Panc1 (cell line): Measurements from ENCODE around the gene MIPEP. TPM values are rescaled to one million over a fixed set of nuclear protein-coding genes. Genes with fewer than 3 reads are reported as not detected.
"Not testable (repeated sequence)": the region's sequence is repeated elsewhere in the genome, so short reads cannot be mapped to it uniquely, and the experiment has no call there.

Experiments used
- ATAC-seq: fragments of 200-7000 bp; cut with Tn5 transposase; 2 replicates; pipeline ENCODE4 v1.9.1; 2020; ENCODE audit warnings: mild to moderate bottlenecking, moderate library complexity
- BruUV-seq: library from RNA; stranded (reverse); fragments of 400-500 nt; replicated peaks from 2 replicates; lab custom pipeline; 2021; lab: Mats Ljungman, UMichigan
- CTCF ChIA-PET: fragments of 300-600 bp; sonication (Branson Sonifier 250); formaldehyde crosslinking; loops from one replicate; lab custom pipeline; 2022; ENCODE audit warnings: antibody characterized with exemption; lab: Charles Lee
- POLR2A ChIA-PET: fragments of 300-600 bp; sonication (Branson Sonifier 250); formaldehyde crosslinking; loops from one replicate; lab custom pipeline; 2022; ENCODE audit warnings: antibody characterized with exemption; lab: Charles Lee
- DNase-seq: peaks from one replicate; pipeline ENCODE4 v3.0.0-alpha.2; 2010; ENCODE audit warnings: low read depth, low spot score
- H3K27ac ChIP-seq: 2 replicates; pipeline ENCODE4 v1.5.1; 2011; ENCODE audit warnings: mild to moderate bottlenecking, low read length, inconsistent platforms
- H3K27me3 ChIP-seq: fragments of 200-500 bp; sonication (Bioruptor generic); 2 replicates; pipeline ENCODE4 v1.6.0; 2014; ENCODE audit warnings: low read length, inconsistent platforms; ENCODE audit not compliant: control insufficient read depth, insufficient read depth
- H3K36me3 ChIP-seq: fragments of 200-500 bp; sonication (Bioruptor generic); 2 replicates; pipeline ENCODE4 v1.5.1; 2014; ENCODE audit warnings: inconsistent platforms, mild to moderate bottlenecking, low read length, moderate library complexity; ENCODE audit not compliant: control insufficient read depth, insufficient read depth
- H3K4me1 ChIP-seq: 2 replicates; pipeline ENCODE4 v1.5.1; 2011; ENCODE audit warnings: inconsistent platforms, mild to moderate bottlenecking, low read length, moderate library complexity; ENCODE audit not compliant: control insufficient read depth, insufficient read depth
- H3K4me3 ChIP-seq, 2 experiments: 2 replicates each; pipeline ENCODE4 v1.5.1; 2011 to 2012; ENCODE audit warnings: low read depth in 2 of 2, low read length in 2 of 2, mild to moderate bottlenecking in 2 of 2, inconsistent platforms in 1 of 2, moderate library complexity in 1 of 2
- H3K9me3 ChIP-seq: fragments of 200-500 bp; sonication (Bioruptor generic); 2 replicates; pipeline ENCODE4 v1.5.1; 2014; ENCODE audit warnings: low read depth, mild to moderate bottlenecking, inconsistent platforms, low read length, moderate library complexity; ENCODE audit not compliant: control insufficient read depth, insufficient read depth
- POLR2AphosphoS5 ChIP-seq: IDR thresholded peaks from 2 replicates; pipeline ENCODE4 v1.6.1; 2012; ENCODE audit warnings: mild to moderate bottlenecking, low read depth, low read length, moderate library complexity
- SIN3A ChIP-seq: IDR thresholded peaks from 2 replicates; pipeline ENCODE4 v1.6.1; 2012; ENCODE audit warnings: low read depth, mild to moderate bottlenecking, low read length, moderate library complexity, borderline replicate concordance; ENCODE audit not compliant: insufficient read depth
- TCF7L2 ChIP-seq: IDR thresholded peaks from 2 replicates; pipeline ENCODE4 v1.6.1; 2011; ENCODE audit warnings: mild to moderate bottlenecking, low read depth, low read length, inconsistent platforms
- in situ Hi-C: cut with HindIII; loops from 2 replicates; pipeline ENCODE4 v1.10.0; 2016; ENCODE audit warnings: low sequenced_read_pairs, low pct_unique_long_range_greater_than_20kb
- intact Hi-C: fragments of 100-400 bp; cut with micrococcal nuclease; formaldehyde crosslinking; loops from one replicate; pipeline ENCODE4 v1.10.0; 2022; ENCODE audit not compliant: unreplicated experiment
- total RNA-seq: library from RNA; stranded (reverse); gene quantifications from one replicate; pipeline ENCODE4 v1.2.1, GENCODE V29; 2021; ENCODE audit not compliant: unreplicated experiment
- TF ChIP-seq, protein P1 (sequence below), 2 experiments: IDR thresholded peaks; 2 replicates each; pipeline ENCODE4 v1.6.1; 2011 to 2012; ENCODE audit warnings: low read depth in 2 of 2, control low read depth in 1 of 2, low read length in 1 of 2, mild to moderate bottlenecking in 1 of 2, moderate library complexity in 1 of 2; ENCODE audit not compliant: insufficient read depth in 1 of 2
- TF ChIP-seq, protein P2 (sequence below): fragments of 450-650 bp; IDR thresholded peaks from 2 replicates; pipeline ENCODE4 v1.5.1; 2017; ENCODE audit warnings: mild to moderate bottlenecking

MIPEP gene
- total RNA-seq, 1 experiment from 2014 or later: 13.8 TPM

DNA sequence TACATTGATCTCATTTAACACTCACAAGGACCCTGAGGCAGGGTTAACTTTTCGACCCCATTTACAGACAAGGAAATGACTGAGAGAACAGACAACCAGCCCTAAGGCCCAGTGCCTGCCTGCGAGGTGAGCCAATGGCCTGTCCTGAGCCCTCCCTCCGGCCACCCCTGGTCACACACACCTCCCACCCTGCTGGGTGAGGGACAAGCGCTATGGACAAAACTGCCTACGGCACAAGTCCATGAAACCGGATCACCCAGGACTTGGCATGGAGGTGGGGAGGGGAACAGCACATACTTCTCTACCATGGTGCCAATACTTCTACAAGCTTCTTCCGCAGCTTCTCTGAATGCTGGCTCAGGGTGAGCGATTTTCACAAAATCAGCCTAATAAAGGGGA is 7.8 kb downstream of the MIPEP start:
- DNase-seq, BruUV-seq, H3K36me3 ChIP-seq, H3K27me3 ChIP-seq, H3K27ac ChIP-seq, intact Hi-C loops, H3K9me3 ChIP-seq, CTCF ChIA-PET, in situ Hi-C loops, H3K4me3 ChIP-seq, H3K4me1 ChIP-seq, ATAC-seq: not testable (repeated sequence)
- POLR2A ChIA-PET: interaction anchor here (0.7 kb wide), 2 partner anchors 381 to 738 kb away, joined by 4 to 5 read pairs; no protein-coding TSS in a partner anchor

DNA sequence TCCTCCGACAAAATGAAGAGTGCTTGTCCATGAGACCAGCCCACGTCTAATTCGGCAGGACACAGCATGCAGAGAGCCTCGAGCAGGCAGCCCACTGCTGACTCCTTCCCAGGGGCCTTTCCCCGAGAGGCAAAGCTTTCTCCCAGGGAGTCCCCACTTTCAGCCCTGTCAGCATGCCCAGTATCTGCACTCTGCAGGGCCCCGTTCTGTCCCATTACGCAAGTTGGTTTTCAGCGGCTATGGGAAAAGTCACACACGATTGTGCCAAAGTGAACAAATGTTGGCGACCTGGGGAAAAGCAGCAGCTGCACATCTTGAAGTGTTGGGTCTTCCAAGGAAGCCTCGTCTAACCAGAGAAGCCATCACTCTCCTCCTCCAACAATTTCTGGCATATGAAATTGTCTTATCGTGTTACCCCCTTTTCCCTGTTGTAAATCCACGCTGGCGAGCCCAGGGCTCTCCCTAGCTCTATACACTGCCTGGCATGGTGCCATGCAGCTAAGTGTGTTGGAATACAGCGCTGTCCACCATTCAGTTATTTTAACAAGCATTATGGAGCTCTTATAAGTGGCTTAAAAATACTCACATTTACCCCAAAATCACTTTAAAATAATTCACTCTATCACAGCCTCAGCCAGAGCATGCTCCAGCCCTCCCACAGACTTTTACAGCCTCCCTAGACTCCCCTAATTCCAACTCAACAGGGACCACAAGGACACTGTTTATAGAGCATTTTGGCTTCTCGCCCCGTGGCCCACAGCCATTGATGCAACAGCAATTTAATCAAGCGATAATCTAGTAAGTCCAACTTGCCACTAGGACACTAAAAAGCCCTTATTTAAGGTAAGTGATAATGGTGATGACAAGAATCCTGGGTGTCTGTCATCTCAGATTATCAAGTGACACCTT is 8.5 kb downstream of the MIPEP start:
- H3K9me3 ChIP-seq, POLR2A ChIA-PET, CTCF ChIA-PET, H3K27ac ChIP-seq, in situ Hi-C loops, H3K4me3 ChIP-seq, H3K4me1 ChIP-seq, H3K27me3 ChIP-seq, DNase-seq, H3K36me3 ChIP-seq, intact Hi-C loops, BruUV-seq, ATAC-seq: not testable (repeated sequence)

DNA sequence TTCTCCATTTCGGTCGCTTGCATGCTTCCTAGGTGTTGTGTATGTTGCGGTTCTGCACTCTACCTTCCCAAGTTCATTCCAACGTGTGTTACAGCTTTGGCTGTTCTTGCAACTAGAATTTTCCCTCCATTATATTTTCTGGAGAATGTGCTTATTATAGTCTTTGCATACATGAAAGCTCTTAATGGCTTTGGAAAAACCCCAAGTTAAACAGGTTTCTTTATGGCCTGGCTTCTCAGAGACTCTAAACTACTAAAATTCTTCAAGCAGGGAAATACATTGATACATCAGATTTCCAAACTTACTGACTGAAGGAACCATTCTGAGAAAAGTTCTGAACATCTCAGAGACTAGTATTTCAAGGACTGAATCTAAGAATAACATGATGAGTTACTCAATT is 11.9 kb downstream of the MIPEP start:
- intact Hi-C loops: no loop called here
- Histone ChIP-seq H3K4me3 (no peak overlapping the region), H3K36me3 (no peaks in the 10 kb centered on the region), H3K9me3 (no peaks in the 10 kb centered on the region), H3K27me3 (no peaks in the 10 kb centered on the region), H3K4me1 (no peaks in the 10 kb centered on the region), H3K27ac (no peak overlapping the region)
- in situ Hi-C loops: no loop called here
- no peak for ATAC-seq
- ChIA-PET POLR2A (no interaction called here), CTCF (no interaction called here)
- BruUV-seq: no TSS peak
- TF ChIP-seq, protein P1, sequence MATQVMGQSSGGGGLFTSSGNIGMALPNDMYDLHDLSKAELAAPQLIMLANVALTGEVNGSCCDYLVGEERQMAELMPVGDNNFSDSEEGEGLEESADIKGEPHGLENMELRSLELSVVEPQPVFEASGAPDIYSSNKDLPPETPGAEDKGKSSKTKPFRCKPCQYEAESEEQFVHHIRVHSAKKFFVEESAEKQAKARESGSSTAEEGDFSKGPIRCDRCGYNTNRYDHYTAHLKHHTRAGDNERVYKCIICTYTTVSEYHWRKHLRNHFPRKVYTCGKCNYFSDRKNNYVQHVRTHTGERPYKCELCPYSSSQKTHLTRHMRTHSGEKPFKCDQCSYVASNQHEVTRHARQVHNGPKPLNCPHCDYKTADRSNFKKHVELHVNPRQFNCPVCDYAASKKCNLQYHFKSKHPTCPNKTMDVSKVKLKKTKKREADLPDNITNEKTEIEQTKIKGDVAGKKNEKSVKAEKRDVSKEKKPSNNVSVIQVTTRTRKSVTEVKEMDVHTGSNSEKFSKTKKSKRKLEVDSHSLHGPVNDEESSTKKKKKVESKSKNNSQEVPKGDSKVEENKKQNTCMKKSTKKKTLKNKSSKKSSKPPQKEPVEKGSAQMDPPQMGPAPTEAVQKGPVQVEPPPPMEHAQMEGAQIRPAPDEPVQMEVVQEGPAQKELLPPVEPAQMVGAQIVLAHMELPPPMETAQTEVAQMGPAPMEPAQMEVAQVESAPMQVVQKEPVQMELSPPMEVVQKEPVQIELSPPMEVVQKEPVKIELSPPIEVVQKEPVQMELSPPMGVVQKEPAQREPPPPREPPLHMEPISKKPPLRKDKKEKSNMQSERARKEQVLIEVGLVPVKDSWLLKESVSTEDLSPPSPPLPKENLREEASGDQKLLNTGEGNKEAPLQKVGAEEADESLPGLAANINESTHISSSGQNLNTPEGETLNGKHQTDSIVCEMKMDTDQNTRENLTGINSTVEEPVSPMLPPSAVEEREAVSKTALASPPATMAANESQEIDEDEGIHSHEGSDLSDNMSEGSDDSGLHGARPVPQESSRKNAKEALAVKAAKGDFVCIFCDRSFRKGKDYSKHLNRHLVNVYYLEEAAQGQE (IDR thresholded peaks at IDR 0.05; ENCODE audit: insufficient read depth in 1 of 2, low read depth in 2 of 2, low read length in 1 of 2): no peak
- TF ChIP-seq, protein P2, sequence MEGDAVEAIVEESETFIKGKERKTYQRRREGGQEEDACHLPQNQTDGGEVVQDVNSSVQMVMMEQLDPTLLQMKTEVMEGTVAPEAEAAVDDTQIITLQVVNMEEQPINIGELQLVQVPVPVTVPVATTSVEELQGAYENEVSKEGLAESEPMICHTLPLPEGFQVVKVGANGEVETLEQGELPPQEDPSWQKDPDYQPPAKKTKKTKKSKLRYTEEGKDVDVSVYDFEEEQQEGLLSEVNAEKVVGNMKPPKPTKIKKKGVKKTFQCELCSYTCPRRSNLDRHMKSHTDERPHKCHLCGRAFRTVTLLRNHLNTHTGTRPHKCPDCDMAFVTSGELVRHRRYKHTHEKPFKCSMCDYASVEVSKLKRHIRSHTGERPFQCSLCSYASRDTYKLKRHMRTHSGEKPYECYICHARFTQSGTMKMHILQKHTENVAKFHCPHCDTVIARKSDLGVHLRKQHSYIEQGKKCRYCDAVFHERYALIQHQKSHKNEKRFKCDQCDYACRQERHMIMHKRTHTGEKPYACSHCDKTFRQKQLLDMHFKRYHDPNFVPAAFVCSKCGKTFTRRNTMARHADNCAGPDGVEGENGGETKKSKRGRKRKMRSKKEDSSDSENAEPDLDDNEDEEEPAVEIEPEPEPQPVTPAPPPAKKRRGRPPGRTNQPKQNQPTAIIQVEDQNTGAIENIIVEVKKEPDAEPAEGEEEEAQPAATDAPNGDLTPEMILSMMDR: no peak
- no peak for TF ChIP-seq SIN3A
- TF ChIP-seq POLR2AphosphoS5: no peak
- TF ChIP-seq TCF7L2: no peak
- DNase-seq: no peak
